ENCODE data around the gene ACBD3. TPM values are rescaled to one million over a fixed set of nuclear protein-coding genes. Genes with fewer than 3 reads are reported as not detected.
A peak's percentile ranks its signal among the peaks of the same experiment; 100 is the strongest.

ACBD3 gene
- total RNA-seq, 4 donors from 2014 or later: 28.1 to 53.6 (median 32.6) TPM

DNA sequence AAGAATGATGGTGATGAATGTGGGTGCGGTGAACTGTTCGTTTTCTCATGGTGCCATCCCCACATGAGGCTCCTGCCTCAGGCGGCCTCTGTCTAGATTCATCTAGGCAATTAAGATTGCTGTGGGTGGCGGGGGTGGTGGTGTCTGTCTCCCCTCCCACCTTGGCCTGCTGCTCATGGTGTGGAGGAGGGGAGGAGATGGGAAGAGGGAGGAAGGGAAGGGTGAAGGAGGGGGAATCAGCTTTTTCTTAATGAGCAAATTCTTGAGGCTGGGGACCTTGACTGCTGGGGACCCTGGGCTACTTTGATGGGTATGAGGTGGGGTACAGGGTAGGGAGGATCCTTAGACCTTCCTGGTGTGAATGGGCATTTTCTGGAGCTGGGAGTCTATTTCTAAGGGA is 68.2 kb downstream of the ACBD3 start:
- no peak overlapping the region for H3K27ac ChIP-seq (replicated peaks in 1 of 4)
- no peaks in the 10 kb centered on the region for H3K36me3 ChIP-seq
- no peaks in the 10 kb centered on the region for H3K9me3 ChIP-seq
- peaks cover 0 to 24% (median 18%) of the 10 kb centered on the region in 4 donors for H3K4me1 ChIP-seq
- no peak overlapping the region for H3K4me3 ChIP-seq
- intact Hi-C loops (cut with DNase I): no loop called here
- no peak for DNase-seq (ENCODE audit: extremely low spot score)
- WGBS: 94% methylated on average over 4 of the region's 4 CpGs
- no peak for TF ChIP-seq CTCF (IDR thresholded peaks at IDR 0.05)
- TF ChIP-seq POLR2AphosphoS5 (IDR thresholded peaks at IDR 0.05): no peak
- TF ChIP-seq POLR2A (IDR thresholded peaks at IDR 0.05; ENCODE audit: low read depth): no peak
- TF ChIP-seq EP300 (IDR thresholded peaks at IDR 0.05): no peak
- H3K27me3 ChIP-seq: no peaks in the 10 kb centered on the region

DNA sequence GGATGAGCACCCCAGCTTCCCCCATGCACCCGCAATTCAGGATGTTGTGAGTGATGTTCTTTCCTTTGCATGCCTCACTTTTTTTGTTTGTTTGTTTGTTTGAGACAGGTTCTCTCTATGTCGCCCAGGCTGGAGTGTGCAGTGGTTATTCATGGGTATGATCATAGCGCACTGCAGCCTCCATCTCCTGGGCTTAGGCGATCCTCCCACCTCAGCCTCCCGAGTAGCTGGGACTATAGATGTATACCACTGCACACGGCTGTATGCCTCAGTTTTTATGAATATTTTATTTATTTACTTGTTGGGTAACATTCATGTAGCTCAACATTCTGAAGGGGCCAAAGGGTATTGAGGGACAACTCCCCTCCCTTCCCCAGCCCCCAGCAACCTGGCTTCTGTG is 69.2 kb downstream of the ACBD3 start:
- Histone ChIP-seq H3K9me3 (no peaks in the 10 kb centered on the region), H3K36me3 (no peaks in the 10 kb centered on the region), H3K4me1 (peaks cover 0 to 16% (median 10%) of the 10 kb centered on the region in 4 donors), H3K27ac (replicated peaks in 1 of 4) (no peak overlapping the region), H3K27me3 (no peaks in the 10 kb centered on the region), H3K4me3 (no peak overlapping the region)
- TF ChIP-seq POLR2AphosphoS5 (IDR thresholded peaks at IDR 0.05) (no peak), EP300 (IDR thresholded peaks at IDR 0.05) (no peak), CTCF (IDR thresholded peaks at IDR 0.05) (no peak), POLR2A (IDR thresholded peaks at IDR 0.05; ENCODE audit: low read depth) (no peak)
- intact Hi-C loops (cut with DNase I): no loop called here
- no peak for DNase-seq (ENCODE audit: extremely low spot score)
- 84% methylated on average over 6 of the region's 6 CpGs for WGBS

DNA sequence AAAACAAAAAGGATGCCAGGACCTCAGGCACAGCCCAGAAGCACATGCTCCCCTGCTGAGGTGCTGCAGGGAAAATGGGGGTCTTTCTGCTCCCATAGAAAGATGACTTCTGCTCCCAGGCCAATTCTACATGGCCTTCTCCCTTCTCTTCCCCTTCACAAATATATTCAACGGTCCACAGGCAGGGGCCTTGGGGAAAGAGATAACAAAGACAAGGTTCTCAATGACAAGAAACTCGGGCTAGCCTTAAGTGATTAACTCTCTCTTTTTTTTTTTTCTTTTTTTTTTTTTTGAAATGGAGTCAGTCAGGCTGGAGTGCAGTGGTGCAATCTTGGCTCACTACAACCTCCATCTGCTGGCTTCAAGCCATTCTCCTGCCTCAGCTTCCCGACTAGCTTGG is 69.9 kb downstream of the ACBD3 start:
- 82% methylated on average over 3 of the region's 3 CpGs for WGBS
- H3K27me3 ChIP-seq: no peaks in the 10 kb centered on the region
- H3K4me1 ChIP-seq: peaks cover 6 to 12% (median 12%) of the 10 kb centered on the region in 4 donors
- intact Hi-C loops (cut with DNase I): no loop called here
- TF ChIP-seq CTCF (IDR thresholded peaks at IDR 0.05) (no peak), EP300 (IDR thresholded peaks at IDR 0.05) (no peak), POLR2A (IDR thresholded peaks at IDR 0.05; ENCODE audit: low read depth) (no peak), POLR2AphosphoS5 (IDR thresholded peaks at IDR 0.05) (no peak)
- H3K27ac ChIP-seq (replicated peaks in 1 of 4): no peak overlapping the region
- H3K4me3 ChIP-seq: no peak overlapping the region
- no peaks in the 10 kb centered on the region for H3K36me3 ChIP-seq
- no peak for DNase-seq (ENCODE audit: extremely low spot score)
- no peaks in the 10 kb centered on the region for H3K9me3 ChIP-seq

- WGBS: 89% methylated on average over 3 of the region's 3 CpGs
- DNase-seq (ENCODE audit: extremely low spot score): no peak
- intact Hi-C loops (cut with DNase I): no loop called here
- Histone ChIP-seq H3K36me3 (no peaks in the 10 kb centered on the region), H3K27me3 (no peaks in the 10 kb centered on the region), H3K4me3 (no peak overlapping the region), H3K4me1 (peaks cover 28 to 31% (median 30%) of the 10 kb centered on the region in 4 donors), H3K9me3 (no peaks in the 10 kb centered on the region), H3K27ac (replicated peaks in 1 of 4) (no peak overlapping the region)
- TF ChIP-seq EP300 (IDR thresholded peaks at IDR 0.05) (no peak), POLR2AphosphoS5 (IDR thresholded peaks at IDR 0.05) (no peak), POLR2A (IDR thresholded peaks at IDR 0.05; ENCODE audit: low read depth) (no peak), CTCF (IDR thresholded peaks at IDR 0.05) (no peak)
These were observed 73.9 kb downstream of the ACBD3 start for GRCh38 chr1:226112626-226113025.

DNA sequence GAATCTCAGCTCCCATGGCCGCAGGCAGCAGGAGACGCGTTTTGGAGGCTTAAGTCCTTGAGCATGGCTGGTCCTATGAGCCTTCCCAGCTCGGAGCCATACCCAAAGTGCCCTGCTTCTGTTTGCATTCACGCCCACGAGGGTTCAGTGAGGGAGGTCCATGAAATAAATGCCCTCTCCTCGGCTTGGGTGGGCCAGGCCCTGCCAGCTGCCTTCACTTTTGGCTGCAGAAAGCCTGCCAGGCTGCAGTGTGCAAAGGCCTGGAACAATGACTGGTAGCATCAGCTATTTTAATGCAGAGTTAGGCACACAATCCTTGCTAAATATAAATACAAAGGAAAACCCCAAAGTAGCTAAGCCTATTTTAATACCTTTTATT is 74.7 kb downstream of the ACBD3 start:
- Histone ChIP-seq H3K27ac (replicated peaks in 1 of 4) (peak overlapping the region in 1 of 4 donors; percentile 99), H3K4me3 (no peak overlapping the region), H3K4me1 (peaks cover 28 to 31% (median 30%) of the 10 kb centered on the region in 4 donors), H3K9me3 (no peaks in the 10 kb centered on the region), H3K36me3 (no peaks in the 10 kb centered on the region), H3K27me3 (no peaks in the 10 kb centered on the region)
- DNase-seq (ENCODE audit: extremely low spot score): no peak
- TF ChIP-seq CTCF (IDR thresholded peaks at IDR 0.05): no peak
- TF ChIP-seq POLR2AphosphoS5 (IDR thresholded peaks at IDR 0.05): no peak
- no peak for TF ChIP-seq POLR2A (IDR thresholded peaks at IDR 0.05; ENCODE audit: low read depth)
- TF ChIP-seq EP300 (IDR thresholded peaks at IDR 0.05): no peak
- WGBS: 68% methylated on average over 7 of the region's 7 CpGs
- intact Hi-C loops (cut with DNase I): no loop called here
